ENCODE results near the gene PPP1R26. TPM values are rescaled to one million over a fixed set of nuclear protein-coding genes. Genes with fewer than 3 reads are reported as not detected.
"Not testable (repeated sequence)": the region's sequence is repeated elsewhere in the genome, so short reads cannot be mapped to it uniquely, and the experiment has no call there.

Gene PPP1R26
- total and polyA plus RNA-seq, 2 of the 4 experiments (the other 2 are of a cell fraction), result 3.8 to 5.6 TPM

- H2BK5ac ChIP-seq (ENCODE audit: low read depth, low read length, poor library complexity, severe bottlenecking); H3K23ac ChIP-seq (ENCODE audit: low read depth, low read length); H3K56ac ChIP-seq (ENCODE audit: extremely low read depth, insufficient read depth, low read length); H3K27me3 ChIP-seq (ENCODE audit: control insufficient read depth, insufficient read depth, low read length); H2BK15ac ChIP-seq (ENCODE audit: low read depth, low read length); BruUV-seq (replicated peaks); H4K5ac ChIP-seq (ENCODE audit: low read depth, low read length); H3K79me1 ChIP-seq (ENCODE audit: low read depth in 1 of 2, low read length in 2 of 2); H3K18ac ChIP-seq (ENCODE audit: low read depth, low read length); H3K14ac ChIP-seq (replicated peaks; ENCODE audit: low read depth, low read length); H2AK9ac ChIP-seq (replicated peaks; ENCODE audit: low read depth, low read length, poor library complexity); H2AK5ac ChIP-seq (ENCODE audit: low read depth, low read length); H3K4me3 ChIP-seq (ENCODE audit: insufficient read depth, low read depth, low read length); H3K4ac ChIP-seq (ENCODE audit: low read depth, low read length); H3K4me1 ChIP-seq (ENCODE audit: control insufficient read depth, insufficient read depth, low read length); CTCF ChIA-PET; dilution Hi-C loops (cut with HindIII; ENCODE audit: low sequenced_read_pairs, unreplicated experiment); H2AFZ ChIP-seq (replicated peaks; ENCODE audit: low read length, poor library complexity); H2BK120ac ChIP-seq (ENCODE audit: low read depth, low read length); H3K36me3 ChIP-seq (ENCODE audit: control insufficient read depth, insufficient read depth, low read length); intact Hi-C loops (cut with micrococcal nuclease); H4K91ac ChIP-seq (ENCODE audit: insufficient read depth, low read depth, low read length); H3K4me2 ChIP-seq (ENCODE audit: low read depth, low read length); H4K20me1 ChIP-seq (ENCODE audit: insufficient read depth, low read length); H4K8ac ChIP-seq (ENCODE audit: low read depth in 2 of 2, low read length in 2 of 2); H3K9me3 ChIP-seq (ENCODE audit: control insufficient read depth, insufficient read depth, low read length); H3K27ac ChIP-seq (ENCODE audit: insufficient read depth, low read length); H3K9ac ChIP-seq (ENCODE audit: low read depth, low read length); H3K9me1 ChIP-seq (ENCODE audit: insufficient read depth, low read length); in situ Hi-C loops (cut with MboI; ENCODE audit: low sequenced_read_pairs); H2BK20ac ChIP-seq (ENCODE audit: low read depth, low read length); ATAC-seq (ENCODE audit: low read depth): not testable (repeated sequence)
- POLR2A ChIA-PET (ENCODE audit: unreplicated experiment), result interaction anchor here (0.5 kb wide), 1 partner anchor 120 kb away, joined by 3 read pairs; no protein-coding TSS in a partner anchor
- peak; percentile 8 for DNase-seq
- WGBS, 2 experiments (ENCODE audit: extremely low coverage in 2 of 2, insufficient read length in 1 of 2), result 64% methylated on average over 7 of the region's 14 CpGs; no CpG with 5 or more reads in 1 of the 2 experiments
- 0 out of 2 replicates have a peak, but pooled peaks have one; percentile 9 for TF ChIP-seq CTCF (conservative IDR thresholded peaks at IDR 0.05; ENCODE audit: low read depth, low read length)
These were observed 40.9 kb upstream of the PPP1R26 start for GRCh38 chr9:135438581-135439232.

GRCh38 chr9:135439514-135439913 is 40.1 kb upstream of the PPP1R26 start:
- H3K27ac ChIP-seq (ENCODE audit: insufficient read depth, low read length); in situ Hi-C loops (cut with MboI; ENCODE audit: low sequenced_read_pairs); H4K5ac ChIP-seq (ENCODE audit: low read depth, low read length); H2AK9ac ChIP-seq (replicated peaks; ENCODE audit: low read depth, low read length, poor library complexity); H3K9me3 ChIP-seq (ENCODE audit: control insufficient read depth, insufficient read depth, low read length); H3K9ac ChIP-seq (ENCODE audit: low read depth, low read length); H4K8ac ChIP-seq (ENCODE audit: low read depth in 2 of 2, low read length in 2 of 2); H2BK20ac ChIP-seq (ENCODE audit: low read depth, low read length); H3K4ac ChIP-seq (ENCODE audit: low read depth, low read length); H3K4me1 ChIP-seq (ENCODE audit: control insufficient read depth, insufficient read depth, low read length); intact Hi-C loops (cut with micrococcal nuclease); H3K56ac ChIP-seq (ENCODE audit: extremely low read depth, insufficient read depth, low read length); H3K4me2 ChIP-seq (ENCODE audit: low read depth, low read length); H3K23ac ChIP-seq (ENCODE audit: low read depth, low read length); H3K4me3 ChIP-seq (ENCODE audit: insufficient read depth, low read depth, low read length); H3K36me3 ChIP-seq (ENCODE audit: control insufficient read depth, insufficient read depth, low read length); dilution Hi-C loops (cut with HindIII; ENCODE audit: low sequenced_read_pairs, unreplicated experiment); H2BK5ac ChIP-seq (ENCODE audit: low read depth, low read length, poor library complexity, severe bottlenecking); H2AFZ ChIP-seq (replicated peaks; ENCODE audit: low read length, poor library complexity); H2BK15ac ChIP-seq (ENCODE audit: low read depth, low read length); DNase-seq; H4K91ac ChIP-seq (ENCODE audit: insufficient read depth, low read depth, low read length); H3K79me1 ChIP-seq (ENCODE audit: low read depth in 1 of 2, low read length in 2 of 2); H2AK5ac ChIP-seq (ENCODE audit: low read depth, low read length); H3K18ac ChIP-seq (ENCODE audit: low read depth, low read length); H3K27me3 ChIP-seq (ENCODE audit: control insufficient read depth, insufficient read depth, low read length); H2BK120ac ChIP-seq (ENCODE audit: low read depth, low read length); BruUV-seq (replicated peaks); H3K9me1 ChIP-seq (ENCODE audit: insufficient read depth, low read length); H4K20me1 ChIP-seq (ENCODE audit: insufficient read depth, low read length); ATAC-seq (ENCODE audit: low read depth); H3K14ac ChIP-seq (replicated peaks; ENCODE audit: low read depth, low read length): not testable (repeated sequence)
- ChIA-PET POLR2A (ENCODE audit: unreplicated experiment) (interaction anchor here (0.5 kb wide), 1 partner anchor 119 kb away, joined by 3 read pairs; no protein-coding TSS in a partner anchor), CTCF (interaction anchor here (0.6 to 0.9 kb wide), 2 partner anchors 12 to 13 kb away, joined by 4 to 5 read pairs; no protein-coding TSS in a partner anchor)
- WGBS, 2 experiments (ENCODE audit: extremely low coverage in 2 of 2, insufficient read length in 1 of 2), result 45% methylated on average over 4 of the region's 7 CpGs; no CpG with 5 or more reads in 1 of the 2 experiments
